ENCODE measurements around the gene PCDHGA12. TPM values are rescaled to one million over a fixed set of nuclear protein-coding genes. Genes with fewer than 3 reads are reported as not detected.
"Not testable (repeated sequence)": the region's sequence is repeated elsewhere in the genome, so short reads cannot be mapped to it uniquely, and the experiment has no call there.

PCDHGA12 gene
- total RNA-seq, 2 donors from 2014 or later = 1.4 to 4.1 TPM

- TF ChIP-seq, protein P1, sequence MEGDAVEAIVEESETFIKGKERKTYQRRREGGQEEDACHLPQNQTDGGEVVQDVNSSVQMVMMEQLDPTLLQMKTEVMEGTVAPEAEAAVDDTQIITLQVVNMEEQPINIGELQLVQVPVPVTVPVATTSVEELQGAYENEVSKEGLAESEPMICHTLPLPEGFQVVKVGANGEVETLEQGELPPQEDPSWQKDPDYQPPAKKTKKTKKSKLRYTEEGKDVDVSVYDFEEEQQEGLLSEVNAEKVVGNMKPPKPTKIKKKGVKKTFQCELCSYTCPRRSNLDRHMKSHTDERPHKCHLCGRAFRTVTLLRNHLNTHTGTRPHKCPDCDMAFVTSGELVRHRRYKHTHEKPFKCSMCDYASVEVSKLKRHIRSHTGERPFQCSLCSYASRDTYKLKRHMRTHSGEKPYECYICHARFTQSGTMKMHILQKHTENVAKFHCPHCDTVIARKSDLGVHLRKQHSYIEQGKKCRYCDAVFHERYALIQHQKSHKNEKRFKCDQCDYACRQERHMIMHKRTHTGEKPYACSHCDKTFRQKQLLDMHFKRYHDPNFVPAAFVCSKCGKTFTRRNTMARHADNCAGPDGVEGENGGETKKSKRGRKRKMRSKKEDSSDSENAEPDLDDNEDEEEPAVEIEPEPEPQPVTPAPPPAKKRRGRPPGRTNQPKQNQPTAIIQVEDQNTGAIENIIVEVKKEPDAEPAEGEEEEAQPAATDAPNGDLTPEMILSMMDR (conservative IDR thresholded peaks at IDR 0.05) = no peak
- no peak overlapping the region for H3K9ac ChIP-seq (ENCODE audit: extremely low read depth, low read length, poor library complexity, severe bottlenecking)
- no peak for DNase-seq
- H3K27ac ChIP-seq (ENCODE audit: low read depth, low read length) = no peak overlapping the region
- no peak overlapping the region for H3K27ac Mint-ChIP-seq
- H3K4me1 Mint-ChIP-seq = no peaks in the 10 kb centered on the region
- H3K4me3 ChIP-seq (ENCODE audit: low read length) = no peak overlapping the region
- no peaks in the 10 kb centered on the region for H3K27me3 ChIP-seq (ENCODE audit: control insufficient read depth, insufficient read depth, low read length, poor library complexity, severe bottlenecking)
- H3K27me3 Mint-ChIP-seq (ENCODE audit: insufficient read depth) = peaks cover 11% of the 10 kb centered on the region
- peaks cover 35% of the 10 kb centered on the region for H3K36me3 Mint-ChIP-seq (ENCODE audit: low read depth)
- WGBS, 2 experiments (ENCODE audit: insufficient coverage in 1 of 2, insufficient read length in 1 of 2) = 92 to 94% methylated on average over 36 to 43 of the region's 43 CpGs
- peaks cover 44% of the 10 kb centered on the region for H3K9me3 ChIP-seq (ENCODE audit: control insufficient read depth, low read length)
- H3K4me1 ChIP-seq (ENCODE audit: control insufficient read depth, insufficient read depth, low read length) = no peaks in the 10 kb centered on the region
- H3K9me3 Mint-ChIP-seq = peaks cover 59% of the 10 kb centered on the region
- no peak overlapping the region for H3K4me3 Mint-ChIP-seq
- H3K36me3 ChIP-seq (ENCODE audit: control insufficient read depth, insufficient read depth, low read length) = no peaks in the 10 kb centered on the region
These were observed 45.6 kb upstream of the PCDHGA12 start for GRCh38 chr5:141384471-141385267.

DNA sequence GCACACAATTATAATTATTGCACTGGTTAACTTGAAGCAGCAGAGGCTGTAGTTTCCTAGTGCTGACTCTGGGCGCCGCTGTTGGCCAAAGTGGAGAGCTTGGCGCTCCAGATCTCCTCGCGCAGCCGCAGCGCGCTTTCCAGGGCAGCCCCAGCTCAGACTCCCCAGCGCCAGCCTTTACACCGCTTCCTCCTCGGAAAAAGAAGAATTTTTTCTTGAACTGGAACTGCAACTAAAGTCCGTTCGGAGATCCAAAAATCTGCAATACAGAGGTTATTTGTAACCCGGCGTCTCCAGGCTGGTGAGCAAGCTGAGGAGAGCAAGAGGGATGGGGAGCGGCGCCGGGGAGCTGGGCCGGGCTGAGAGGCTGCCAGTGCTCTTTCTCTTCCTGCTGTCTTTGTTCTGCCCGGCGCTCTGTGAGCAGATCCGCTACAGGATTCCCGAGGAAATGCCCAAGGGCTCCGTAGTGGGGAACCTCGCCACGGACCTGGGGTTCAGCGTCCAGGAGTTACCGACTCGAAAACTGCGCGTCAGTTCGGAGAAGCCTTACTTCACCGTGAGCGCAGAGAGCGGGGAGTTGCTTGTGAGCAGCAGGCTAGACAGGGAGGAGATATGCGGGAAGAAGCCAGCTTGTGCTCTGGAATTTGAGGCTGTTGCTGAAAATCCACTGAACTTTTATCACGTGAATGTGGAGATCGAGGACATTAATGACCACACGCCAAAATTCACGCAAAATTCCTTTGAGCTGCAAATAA is 42.6 kb upstream of the PCDHGA12 start, which contains the start of gene PCDHGB4:
Gene PCDHGB4, plus strand, starts transcription at position 142 of the 755 bp plus-strand sequence. Its CDS starts 187 bp downstream, at position 329.
- H3K4me1 ChIP-seq (ENCODE audit: control insufficient read depth, insufficient read depth, low read length); H3K9ac ChIP-seq (ENCODE audit: extremely low read depth, low read length, poor library complexity, severe bottlenecking); H3K27ac ChIP-seq (ENCODE audit: low read depth, low read length); H3K36me3 ChIP-seq (ENCODE audit: control insufficient read depth, insufficient read depth, low read length); H3K27me3 ChIP-seq (ENCODE audit: control insufficient read depth, insufficient read depth, low read length, poor library complexity, severe bottlenecking); H3K4me1 Mint-ChIP-seq: not testable (repeated sequence)
- peaks cover 68% of the 10 kb centered on the region for H3K9me3 ChIP-seq (ENCODE audit: control insufficient read depth, low read length)
- Mint-ChIP-seq H3K36me3 (ENCODE audit: low read depth) (peaks cover 51% of the 10 kb centered on the region), H3K27ac (peak within 1 kb of the TSS; percentile 64), H3K27me3 (ENCODE audit: insufficient read depth) (peaks cover 11% of the 10 kb centered on the region), H3K4me3 (peak within 1 kb of the TSS; percentile 77), H3K9me3 (peaks cover 76% of the 10 kb centered on the region)
- peak within 1 kb of the TSS; percentile 35 for H3K4me3 ChIP-seq (ENCODE audit: low read length)
- 73% methylated on average over 5 to 18 of the region's 40 CpGs for WGBS, 2 experiments (ENCODE audit: insufficient coverage in 1 of 2, insufficient read length in 1 of 2)
- TF ChIP-seq, protein P1 (conservative IDR thresholded peaks at IDR 0.05) = peak; percentile 86
- peak; percentile 88 for DNase-seq

DNA sequence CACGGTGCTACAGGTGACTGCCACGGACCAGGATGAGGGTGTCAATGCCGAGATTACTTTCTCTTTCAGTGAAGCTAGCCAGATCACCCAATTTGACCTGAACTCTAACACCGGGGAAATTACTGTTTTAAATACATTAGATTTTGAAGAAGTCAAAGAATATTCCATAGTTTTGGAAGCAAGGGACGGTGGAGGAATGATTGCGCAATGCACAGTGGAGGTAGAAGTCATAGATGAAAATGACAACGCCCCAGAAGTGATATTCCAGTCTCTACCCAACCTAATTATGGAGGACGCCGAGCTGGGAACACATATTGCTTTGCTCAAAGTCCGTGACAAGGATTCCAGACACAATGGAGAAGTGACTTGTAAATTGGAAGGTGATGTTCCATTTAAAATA is 41.6 kb upstream of the PCDHGA12 start:
- H3K36me3 Mint-ChIP-seq (ENCODE audit: low read depth) = peaks cover 51% of the 10 kb centered on the region

More for the DNA sequence above, 41.6 kb upstream of the PCDHGA12 start:
- Mint-ChIP-seq H3K4me1 (no peaks in the 10 kb centered on the region), H3K9me3 (peaks cover 76% of the 10 kb centered on the region), H3K27ac (no peak overlapping the region), H3K4me3 (peak overlapping the region; percentile 77), H3K27me3 (ENCODE audit: insufficient read depth) (peaks cover 11% of the 10 kb centered on the region)
- Histone ChIP-seq H3K4me3 (ENCODE audit: low read length) (peak overlapping the region; percentile 35), H3K36me3 (ENCODE audit: control insufficient read depth, insufficient read depth, low read length) (no peaks in the 10 kb centered on the region), H3K27me3 (ENCODE audit: control insufficient read depth, insufficient read depth, low read length, poor library complexity, severe bottlenecking) (no peaks in the 10 kb centered on the region), H3K9me3 (ENCODE audit: control insufficient read depth, low read length) (peaks cover 65% of the 10 kb centered on the region), H3K4me1 (ENCODE audit: control insufficient read depth, insufficient read depth, low read length) (no peaks in the 10 kb centered on the region), H3K9ac (ENCODE audit: extremely low read depth, low read length, poor library complexity, severe bottlenecking) (no peak overlapping the region), H3K27ac (ENCODE audit: low read depth, low read length) (no peak overlapping the region)
- WGBS, 2 experiments (ENCODE audit: insufficient coverage in 1 of 2, insufficient read length in 1 of 2) = 92 to 95% methylated on average over 5 to 10 of the region's 10 CpGs
- no peak for DNase-seq
- TF ChIP-seq, protein P1 (conservative IDR thresholded peaks at IDR 0.05) = no peak
